Natural killer cell treated with Interleukin-12 subunit alpha and Interleukin-12 subunit beta and Interleukin-15 and Interleukin-18, amount 100 ng/mL, for 72 hours (primary cell): Measurements from ENCODE around the gene RUFY4. TPM values are rescaled to one million over a fixed set of nuclear protein-coding genes. Genes with fewer than 3 reads are reported as not detected.
"Not testable (repeated sequence)": the region's sequence is repeated elsewhere in the genome, so short reads cannot be mapped to it uniquely, and the experiment has no call there.

Experiments used
- ATAC-seq, 2 donors: fragments of 150-1000 bp; cut with Tn5 transposase in 1 of 2; sonication (Bioruptor Pico), chemical (Tn5 transposase) in 1 of 2; 2 replicates each; pipeline ENCODE4 v1.10.0; 2021
- DNase-seq: peaks from one replicate; pipeline ENCODE4 v3.0.0; 2022; ENCODE audit warnings: low spot score
- H3K27ac Mint-ChIP-seq, 2 donors: 1 replicate in 1 of 2; 2 replicates in 1 of 2; pipeline ENCODE4 v1.8.0; 2022; ENCODE audit warnings: mixed read lengths in 2 of 2, mild to moderate bottlenecking in 1 of 2, moderate library complexity in 1 of 2
- H3K27me3 Mint-ChIP-seq, 2 donors: 1 replicate in 1 of 2; 2 replicates in 1 of 2; pipeline ENCODE4 v1.8.0; 2022; ENCODE audit warnings: mixed read lengths in 2 of 2
- H3K36me3 Mint-ChIP-seq: one replicate; pipeline ENCODE4 v1.8.0; 2022; ENCODE audit warnings: mixed read lengths
- H3K4me1 Mint-ChIP-seq, 2 donors: 1 replicate in 1 of 2; 2 replicates in 1 of 2; pipeline ENCODE4 v1.8.0; 2022; ENCODE audit warnings: low read depth in 2 of 2, mixed read lengths in 2 of 2, mild to moderate bottlenecking in 1 of 2
- H3K4me3 Mint-ChIP-seq: one replicate; pipeline ENCODE4 v1.8.0; 2022; ENCODE audit warnings: mixed read lengths
- H3K9me3 Mint-ChIP-seq: 2 replicates; pipeline ENCODE4 v1.8.0; 2022; ENCODE audit warnings: mixed read lengths
- total RNA-seq, 2 donors: library from RNA; stranded (reverse); gene quantifications; one replicate each; pipeline ENCODE4 v1.2.3, GENCODE V29; 2022

The RUFY4 gene
- total RNA-seq, 2 donors from 2014 or later: 0.86 TPM; not detected in 1

DNA sequence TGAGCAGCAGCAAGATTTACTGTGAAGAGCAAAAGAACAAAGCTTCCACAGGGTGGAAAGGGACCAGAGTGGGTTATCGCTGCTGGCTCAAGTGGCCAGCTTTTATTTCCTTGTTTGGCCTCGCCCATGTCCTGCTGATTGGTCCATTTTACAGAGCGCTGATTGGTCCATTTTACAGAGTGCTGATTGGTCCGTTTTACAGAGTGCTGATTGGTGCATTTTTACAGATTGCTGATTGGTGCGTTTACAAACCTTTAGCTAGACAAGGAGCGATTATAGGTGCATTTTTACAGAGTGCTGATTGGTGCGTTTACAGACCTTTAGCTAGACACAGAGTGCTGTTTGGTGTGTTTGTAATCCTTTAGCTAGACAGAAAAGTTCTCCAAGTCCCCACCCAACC is 39.8 kb downstream of the RUFY4 start:
- not testable (repeated sequence) for H3K4me3 Mint-ChIP-seq, DNase-seq, H3K27ac Mint-ChIP-seq, ATAC-seq, H3K9me3 Mint-ChIP-seq, H3K4me1 Mint-ChIP-seq
- Mint-ChIP-seq H3K27me3 (peaks cover 16 to 17% of the 10 kb centered on the region in 2 donors), H3K36me3 (peaks cover 17% of the 10 kb centered on the region)

DNA sequence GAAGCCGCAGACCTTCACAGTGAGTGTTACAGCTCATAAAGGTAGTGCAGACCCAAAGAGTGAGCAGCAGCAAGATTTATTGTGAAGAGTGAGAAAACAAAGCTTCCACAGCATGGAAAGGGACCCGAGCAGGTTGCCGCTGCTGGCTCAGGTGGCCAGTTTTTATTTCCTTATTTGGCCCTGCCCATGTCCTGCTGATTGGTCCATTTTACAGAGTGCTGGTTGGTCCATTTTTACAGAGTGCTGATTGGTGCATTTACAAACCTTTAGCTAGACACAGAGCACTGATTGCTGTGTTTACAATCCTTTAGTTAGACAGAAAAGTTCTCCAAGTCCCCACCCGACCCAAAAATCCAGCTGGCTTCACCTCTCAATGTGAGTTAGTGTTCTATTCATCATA is 52.7 kb downstream of the RUFY4 start:
- not testable (repeated sequence) for H3K27me3 Mint-ChIP-seq

DNA sequence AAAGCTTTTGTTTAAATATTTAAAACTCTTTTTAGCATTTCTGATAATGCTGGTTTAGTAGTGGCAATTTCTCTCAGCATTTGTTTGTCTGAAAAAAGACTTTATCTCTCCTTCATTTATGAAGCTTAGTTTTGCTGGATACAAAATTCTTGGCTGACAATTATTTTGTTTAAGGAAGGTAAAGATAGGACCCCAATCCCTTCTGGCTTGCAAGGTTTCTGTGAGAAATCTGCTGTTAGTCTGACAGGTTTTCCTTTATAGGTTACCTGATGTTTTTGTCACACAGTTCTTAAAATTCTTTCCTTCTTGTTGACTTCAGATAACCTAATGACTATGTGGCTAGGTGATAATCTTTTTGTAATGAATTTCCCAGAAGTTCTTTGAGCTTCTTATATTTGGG is 53.2 kb downstream of the RUFY4 start:
- not testable (repeated sequence) for H3K27me3 Mint-ChIP-seq, DNase-seq, H3K27ac Mint-ChIP-seq, H3K9me3 Mint-ChIP-seq, ATAC-seq, H3K4me3 Mint-ChIP-seq
- H3K4me1 Mint-ChIP-seq: peaks cover 16 to 17% of the 10 kb centered on the region in 2 donors
- peaks cover 15% of the 10 kb centered on the region for H3K36me3 Mint-ChIP-seq

More for the DNA sequence above, 52.7 kb downstream of the RUFY4 start:
- Mint-ChIP-seq H3K36me3 (peaks cover 15% of the 10 kb centered on the region), H3K4me1 (peaks cover 16 to 17% of the 10 kb centered on the region in 2 donors)
- H3K4me3 Mint-ChIP-seq, ATAC-seq, H3K27ac Mint-ChIP-seq, H3K9me3 Mint-ChIP-seq, DNase-seq: not testable (repeated sequence)

DNA sequence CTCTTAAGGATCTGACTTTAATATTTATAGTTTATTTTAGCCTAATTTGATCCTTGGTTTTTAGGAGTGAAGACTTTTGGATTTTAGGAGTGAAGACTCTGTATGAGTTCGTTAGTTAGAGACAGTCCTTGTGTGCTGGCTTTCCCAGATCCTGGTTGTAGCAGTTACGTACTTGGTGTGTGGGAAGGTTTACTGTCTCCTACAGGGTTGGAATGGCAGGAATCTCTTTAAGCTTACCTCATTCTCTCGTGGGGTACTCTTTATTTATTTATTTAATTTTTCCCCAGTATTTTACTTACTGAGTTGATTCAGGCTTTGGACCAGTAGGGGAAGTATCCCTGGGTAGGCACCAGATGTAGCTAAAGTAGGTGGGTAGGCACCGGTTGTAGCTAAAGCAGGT is 54.9 kb downstream of the RUFY4 start:
- no peaks in the 10 kb centered on the region for H3K27me3 Mint-ChIP-seq
- peaks cover 27 to 28% of the 10 kb centered on the region in 2 donors for H3K4me1 Mint-ChIP-seq
- no peak for DNase-seq
- ATAC-seq: no peak
- peaks cover 15% of the 10 kb centered on the region for H3K36me3 Mint-ChIP-seq
- H3K4me3 Mint-ChIP-seq: no peak overlapping the region
- H3K9me3 Mint-ChIP-seq: peaks cover 5% of the 10 kb centered on the region
- no peak overlapping the region for H3K27ac Mint-ChIP-seq

DNA sequence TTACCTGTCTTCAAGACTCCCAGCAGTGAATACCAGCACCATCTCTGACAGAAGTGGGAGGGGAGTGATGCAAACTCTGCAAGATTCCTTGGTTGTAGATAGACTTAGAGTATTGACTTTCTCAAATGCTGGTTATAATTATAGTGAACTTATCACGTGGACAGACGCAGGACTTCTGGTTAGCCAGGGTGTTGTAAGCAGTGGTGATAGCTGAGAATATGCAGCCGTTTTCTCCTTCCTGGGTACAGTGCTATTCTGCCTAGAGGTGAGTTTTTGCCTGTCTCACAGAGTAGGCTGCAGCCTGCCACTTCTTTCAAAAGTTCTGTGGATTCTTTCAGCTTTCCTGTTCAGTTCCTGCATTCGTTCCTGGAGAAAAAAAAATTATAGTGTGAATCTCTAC is 56.0 kb downstream of the RUFY4 start:
- peak overlapping the region; percentile 84 for H3K4me3 Mint-ChIP-seq
- peak; percentile 61 to 67 for ATAC-seq
- peaks cover 5% of the 10 kb centered on the region for H3K9me3 Mint-ChIP-seq
- peaks cover 36 to 38% of the 10 kb centered on the region in 2 donors for H3K4me1 Mint-ChIP-seq
- no peak for DNase-seq
- H3K27ac Mint-ChIP-seq: peak overlapping the region; percentile 83 to 93
- peaks cover 15% of the 10 kb centered on the region for H3K36me3 Mint-ChIP-seq
- no peaks in the 10 kb centered on the region for H3K27me3 Mint-ChIP-seq

DNA sequence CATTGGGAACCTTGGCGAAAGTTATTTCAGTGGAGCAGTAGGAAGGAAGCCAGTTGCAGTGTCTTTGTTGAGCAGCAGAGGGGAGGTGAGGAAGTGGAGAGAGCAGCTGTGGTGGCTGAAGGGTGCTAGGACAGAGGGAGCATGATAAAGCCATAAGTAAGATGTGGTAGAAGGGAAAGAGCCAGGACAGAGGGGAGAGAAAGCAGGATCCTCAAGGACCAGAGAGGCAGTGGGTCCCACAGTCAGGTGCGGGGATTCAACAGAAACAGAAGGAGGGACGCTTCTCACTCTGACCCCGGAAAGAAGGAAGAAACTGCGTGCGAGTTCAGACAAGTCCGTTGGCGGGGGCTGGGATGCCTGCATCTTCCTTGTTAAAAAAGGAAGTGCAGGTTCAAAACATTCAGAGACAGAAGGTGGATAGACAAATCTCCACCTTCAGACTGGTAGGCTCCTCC is 56.6 kb downstream of the RUFY4 start, which contains the start of gene CXCR2:
TSS of gene CXCR2 (plus strand) at position 403 of the 455 bp plus-strand sequence. CDS start 8,774 bp downstream, outside the sequence.
- ATAC-seq (peak; percentile 80 to 84), DNase-seq (no peak)
- peak within 1 kb of the TSS; percentile 83 to 93 for H3K27ac Mint-ChIP-seq
- peaks cover 42 to 43% of the 10 kb centered on the region in 2 donors for H3K4me1 Mint-ChIP-seq
- peaks cover 14% of the 10 kb centered on the region for H3K36me3 Mint-ChIP-seq
- peaks cover 5% of the 10 kb centered on the region for H3K9me3 Mint-ChIP-seq
- no peaks in the 10 kb centered on the region for H3K27me3 Mint-ChIP-seq
- peak within 1 kb of the TSS; percentile 84 for H3K4me3 Mint-ChIP-seq

DNA sequence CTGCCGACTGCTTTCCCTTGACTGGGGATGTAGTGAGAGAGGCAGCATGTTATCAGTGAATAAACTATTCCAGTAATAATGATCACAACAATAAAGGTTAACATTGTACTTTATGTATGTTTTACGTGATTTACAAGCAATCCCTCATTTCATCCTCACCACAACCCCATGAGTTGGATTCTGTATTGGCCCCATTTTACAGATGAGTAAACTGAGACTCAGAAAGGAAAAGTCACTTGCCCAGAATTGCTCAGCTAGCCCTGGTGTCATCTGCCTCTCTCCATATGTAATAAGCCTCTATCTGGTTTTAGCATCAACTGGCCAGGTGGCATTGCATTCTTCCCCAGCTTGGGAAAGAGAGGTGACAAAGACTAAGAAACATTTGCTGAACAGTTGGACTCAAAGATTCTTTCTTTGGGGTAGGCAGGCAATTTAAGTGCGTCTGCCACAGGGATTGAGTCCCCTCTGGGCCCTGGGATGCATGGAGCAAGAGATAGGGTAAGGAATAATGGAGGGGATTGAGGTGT is 58.9 kb downstream of the RUFY4 start:
- ATAC-seq (no peak), DNase-seq (no peak)
- Mint-ChIP-seq H3K27ac (peak overlapping the region; percentile 80 to 95), H3K9me3 (peaks cover 3% of the 10 kb centered on the region), H3K36me3 (peaks cover under 1% of the 10 kb centered on the region), H3K4me1 (peaks cover 59 to 61% of the 10 kb centered on the region in 2 donors), H3K27me3 (no peaks in the 10 kb centered on the region), H3K4me3 (peak overlapping the region; percentile 80)

DNA sequence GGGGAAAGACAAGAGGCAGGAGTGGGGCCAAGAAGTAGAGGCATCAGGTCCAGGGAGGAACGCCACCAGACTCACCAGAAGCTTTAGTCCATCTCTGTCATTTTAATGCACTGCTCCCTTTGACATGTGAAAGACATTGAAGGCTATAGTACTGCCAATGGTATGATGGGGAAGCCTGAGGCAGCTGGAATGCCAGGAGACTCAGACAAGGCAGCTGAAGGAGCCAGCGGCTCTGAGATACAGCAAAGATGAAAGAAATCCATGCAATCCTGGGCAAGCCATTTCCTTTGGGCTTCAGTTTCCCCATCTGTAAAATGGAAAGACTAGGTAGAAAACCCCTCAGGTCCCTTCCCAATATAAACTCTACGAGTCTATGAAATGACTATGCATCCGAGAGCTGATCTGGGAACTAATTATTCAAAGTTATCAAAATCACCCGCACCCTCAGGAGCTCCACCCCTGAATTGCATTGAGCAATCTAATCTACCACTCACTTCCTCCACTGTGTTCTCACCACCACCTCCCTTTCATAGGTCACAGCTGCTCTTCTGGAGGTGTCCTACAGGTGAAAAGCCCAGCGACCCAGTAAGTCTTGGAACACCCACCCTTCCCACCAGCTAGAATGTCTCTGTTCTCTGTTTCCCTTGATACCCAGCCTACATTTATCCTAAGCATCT is 59.9 kb downstream of the RUFY4 start:
- H3K9me3 Mint-ChIP-seq: peaks cover 3% of the 10 kb centered on the region
- peaks cover 62% of the 10 kb centered on the region in 2 donors for H3K4me1 Mint-ChIP-seq
- no peaks in the 10 kb centered on the region for H3K27me3 Mint-ChIP-seq
- peak overlapping the region; percentile 80 for H3K4me3 Mint-ChIP-seq
- peak overlapping the region; percentile 80 to 95 for H3K27ac Mint-ChIP-seq
- no peaks in the 10 kb centered on the region for H3K36me3 Mint-ChIP-seq
- ATAC-seq: peak; percentile 55 to 66
- no peak for DNase-seq

DNA sequence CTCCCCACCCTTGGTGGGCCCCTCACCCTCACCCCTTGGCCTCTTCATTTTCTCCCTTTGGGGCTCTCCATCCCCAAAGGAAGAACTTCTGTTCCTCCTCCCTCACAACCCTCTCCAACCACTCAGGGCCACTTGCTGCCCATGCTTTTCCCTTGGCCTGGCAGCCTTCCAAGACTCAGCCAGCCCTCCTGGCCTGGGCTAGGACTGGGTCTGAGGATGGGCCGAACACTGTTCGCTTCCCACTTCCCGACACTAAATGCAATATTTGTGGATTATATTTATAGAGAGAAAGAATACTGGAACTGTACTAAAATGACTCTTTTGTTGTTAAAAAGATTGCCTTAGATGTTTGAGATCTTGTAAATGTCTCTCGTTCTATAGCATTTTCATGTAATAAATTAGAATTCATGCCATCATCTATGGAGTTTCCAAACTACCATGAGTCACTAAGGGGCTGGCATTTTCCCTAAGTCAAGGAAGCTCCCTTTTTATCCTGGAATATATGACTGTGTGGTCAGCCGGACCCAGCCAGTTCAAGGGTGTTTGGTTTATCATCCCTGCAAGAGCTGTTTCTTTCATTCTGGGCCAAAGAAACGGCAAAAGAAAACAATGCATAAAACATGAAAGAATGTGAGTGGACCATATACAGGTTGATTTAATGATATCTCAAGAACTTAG is 60.5 kb downstream of the RUFY4 start:
- no peak for ATAC-seq
- DNase-seq: no peak
- Mint-ChIP-seq H3K27ac (peak overlapping the region; percentile 80 to 95), H3K4me1 (peaks cover 61 to 62% of the 10 kb centered on the region in 2 donors), H3K27me3 (no peaks in the 10 kb centered on the region), H3K9me3 (peaks cover 3% of the 10 kb centered on the region), H3K36me3 (no peaks in the 10 kb centered on the region), H3K4me3 (peak overlapping the region; percentile 80)

DNA sequence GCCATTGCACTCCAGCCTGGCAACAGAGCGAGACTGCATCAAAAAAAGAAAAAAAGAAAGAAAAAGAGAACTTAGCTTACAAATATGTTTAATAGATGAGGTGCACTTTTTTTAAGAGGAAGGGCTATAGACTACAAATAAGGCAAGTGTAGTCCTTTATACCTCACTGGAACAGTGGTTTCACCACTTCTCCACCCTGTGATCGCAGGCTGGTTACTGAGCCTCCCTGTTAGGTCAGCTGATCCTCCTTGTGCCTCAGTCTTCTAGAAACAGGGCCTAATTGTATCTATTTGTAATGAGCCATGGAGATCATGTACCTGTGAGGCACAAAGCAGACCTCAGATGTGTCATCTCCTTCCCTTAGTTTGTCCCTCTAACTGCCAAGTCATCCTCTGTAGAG is 61.3 kb downstream of the RUFY4 start:
- Mint-ChIP-seq H3K4me1 (peaks cover 54 to 60% of the 10 kb centered on the region in 2 donors), H3K27ac (peak overlapping the region; percentile 80 to 95), H3K4me3 (peak overlapping the region; percentile 80), H3K9me3 (peaks cover 3% of the 10 kb centered on the region), H3K36me3 (no peaks in the 10 kb centered on the region), H3K27me3 (no peaks in the 10 kb centered on the region)
- DNase-seq (no peak), ATAC-seq (peak in 1 of 2 donors; percentile 64)

DNA sequence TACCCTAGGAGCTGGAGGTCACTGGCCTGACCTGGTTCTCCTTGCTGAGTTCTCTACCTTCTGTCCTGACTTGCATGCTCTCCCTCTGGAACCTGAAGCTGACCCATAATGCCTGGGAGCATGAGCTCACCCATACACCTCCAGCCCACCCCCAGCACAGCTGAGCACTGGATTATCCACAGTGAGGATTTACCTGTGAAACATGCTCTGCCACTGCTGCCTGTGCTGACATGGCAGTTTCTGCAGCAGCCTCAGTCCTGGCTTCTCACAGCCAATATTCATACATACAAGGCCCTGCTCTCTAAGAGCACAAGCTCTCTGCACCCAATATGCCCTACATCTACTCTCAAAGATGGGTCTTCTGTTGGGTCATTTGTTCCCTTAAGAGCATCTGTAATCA is 61.8 kb downstream of the RUFY4 start:
- Mint-ChIP-seq H3K27me3 (no peaks in the 10 kb centered on the region), H3K4me3 (peak overlapping the region; percentile 80), H3K27ac (peak overlapping the region; percentile 80 to 95), H3K9me3 (peaks cover 3% of the 10 kb centered on the region), H3K36me3 (peaks cover 4% of the 10 kb centered on the region), H3K4me1 (peaks cover 50 to 60% of the 10 kb centered on the region in 2 donors)
- DNase-seq: no peak
- ATAC-seq: peak in 1 of 2 donors; percentile 30

DNA sequence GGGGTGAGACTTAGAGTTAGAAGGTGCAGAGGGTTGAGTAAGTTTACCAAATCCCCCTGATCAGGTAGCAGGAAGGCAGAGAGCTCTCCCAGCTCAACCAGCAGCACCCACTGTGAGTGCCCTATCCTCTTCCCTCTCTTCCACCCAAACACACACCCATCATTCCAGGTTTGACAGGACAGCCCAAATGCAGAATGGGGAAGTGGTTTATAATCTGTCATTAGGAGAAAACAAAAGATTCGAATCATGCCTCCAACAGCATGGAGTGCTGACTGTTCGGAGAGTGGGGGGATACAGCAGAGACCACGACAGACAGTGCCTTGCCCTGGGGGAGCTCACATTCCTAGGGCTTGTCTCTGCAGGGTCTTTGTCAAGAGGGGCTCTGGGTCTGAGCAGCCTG is 68.5 kb downstream of the RUFY4 start:
- no peak overlapping the region for H3K27ac Mint-ChIP-seq
- H3K36me3 Mint-ChIP-seq: peaks cover 11% of the 10 kb centered on the region
- DNase-seq (no peak), ATAC-seq (no peak)
- no peak overlapping the region for H3K4me3 Mint-ChIP-seq
- H3K4me1 Mint-ChIP-seq: peaks cover 22 to 33% of the 10 kb centered on the region in 2 donors
- peaks cover 0 to 6% of the 10 kb centered on the region in 2 donors for H3K27me3 Mint-ChIP-seq
- no peaks in the 10 kb centered on the region for H3K9me3 Mint-ChIP-seq

DNA sequence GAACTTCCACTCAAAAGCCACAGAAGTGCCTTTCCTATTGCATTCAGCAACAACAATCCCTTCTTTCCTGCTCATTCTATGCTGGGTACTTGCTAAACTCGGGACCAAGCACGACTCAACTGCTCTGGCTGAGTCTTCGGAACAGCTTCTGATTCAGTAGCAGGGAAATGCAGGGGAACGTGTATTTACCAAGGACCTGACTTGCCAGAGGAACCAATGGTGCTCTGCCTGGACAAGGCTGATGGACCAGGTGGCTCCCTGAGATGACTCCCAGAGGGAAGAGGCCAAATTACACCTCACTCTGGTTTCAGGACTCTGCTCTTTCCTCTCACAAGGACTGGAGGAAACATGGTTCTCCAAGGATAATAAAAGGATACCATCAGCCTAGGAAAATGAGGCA is 69.0 kb downstream of the RUFY4 start:
- peaks cover 11% of the 10 kb centered on the region for H3K36me3 Mint-ChIP-seq
- H3K27ac Mint-ChIP-seq: no peak overlapping the region
- H3K9me3 Mint-ChIP-seq: no peaks in the 10 kb centered on the region
- H3K27me3 Mint-ChIP-seq: peaks cover 0 to 6% of the 10 kb centered on the region in 2 donors
- DNase-seq (no peak), ATAC-seq (no peak)
- peaks cover 17 to 29% of the 10 kb centered on the region in 2 donors for H3K4me1 Mint-ChIP-seq
- H3K4me3 Mint-ChIP-seq: no peak overlapping the region
